GM13976 (cell line): ENCODE data around the gene RBP2.
"Not testable (repeated sequence)": the region's sequence is repeated elsewhere in the genome, so short reads cannot be mapped to it uniquely, and the experiment has no call there.

Experiments
- DNase-seq: peaks from one replicate; pipeline ENCODE4 v3.0.0; 2012; ENCODE audit warnings: low spot score
- CTCF ChIP-seq: IDR thresholded peaks from 2 replicates; pipeline ENCODE4 v1.5.1; 2012; ENCODE audit warnings: borderline replicate concordance, mild to moderate bottlenecking; ENCODE audit not compliant: insufficient read depth; ENCODE audit errors: extremely low read depth, missing control alignments, control extremely low read depth
- in situ Hi-C: fragments of 300-500 bp; cut with MboI; formaldehyde crosslinking; loops from one replicate; pipeline ENCODE4 v1.12.0; 2022; ENCODE audit warnings: low sequenced_read_pairs, mixed read lengths, inconsistent platforms; ENCODE audit not compliant: unreplicated experiment

The RBP2 gene

GRCh38 chr3:139425745-139426400 is 50.4 kb downstream of the RBP2 start:
- in situ Hi-C loops: no loop called here
- DNase-seq: no peak
- TF ChIP-seq CTCF: no peak

GRCh38 chr3:139423232-139423631 is 53.1 kb downstream of the RBP2 start:
- in situ Hi-C loops: no loop called here

GRCh38 chr3:139421460-139421859 is 54.9 kb downstream of the RBP2 start:
- TF ChIP-seq CTCF: no peak

More at GRCh38 chr3:139423232-139423631, 53.1 kb downstream of the RBP2 start:
- no peak for DNase-seq
- TF ChIP-seq CTCF: no peak

GRCh38 chr3:139421040-139421439 is 55.3 kb downstream of the RBP2 start:
- in situ Hi-C loops: no loop called here
- DNase-seq: no peak
- TF ChIP-seq CTCF: no peak

More at GRCh38 chr3:139421460-139421859, 54.9 kb downstream of the RBP2 start:
- DNase-seq: no peak
- in situ Hi-C loops: no loop called here

GRCh38 chr3:139418144-139418543 is 58.2 kb downstream of the RBP2 start:
- TF ChIP-seq CTCF: no peak
- no peak for DNase-seq
- in situ Hi-C loops: no loop called here

- TF ChIP-seq CTCF: no peak
- in situ Hi-C loops: no loop called here
- no peak for DNase-seq
These were observed 60.0 kb downstream of the RBP2 start for GRCh38 chr3:139416275-139416674.

GRCh38 chr3:139414608-139415224 is 61.6 kb downstream of the RBP2 start:
- in situ Hi-C loops: no loop called here
- no peak for TF ChIP-seq CTCF
- no peak for DNase-seq

- in situ Hi-C loops, DNase-seq: not testable (repeated sequence)
These were observed 63.4 kb downstream of the RBP2 start for GRCh38 chr3:139412891-139413290.
